IMR-90 (cell line): Measurements from ENCODE around the gene HIC2. TPM values are rescaled to one million over a fixed set of nuclear protein-coding genes. Genes with fewer than 3 reads are reported as not detected.
"Not testable (repeated sequence)": the region's sequence is repeated elsewhere in the genome, so short reads cannot be mapped to it uniquely, and the experiment has no call there.

Experiments used
- ATAC-seq: fragments of 200-7000 bp; cut with Tn5 transposase; 2 replicates; pipeline ENCODE4 v1.9.1; 2020; ENCODE audit warnings: low read depth, mild to moderate bottlenecking, moderate library complexity
- BruUV-seq: library from RNA; stranded (reverse); fragments of 400-500 nt; replicated peaks from 2 replicates; lab custom pipeline; 2021; lab: Mats Ljungman, UMichigan
- CTCF ChIA-PET: fragments of 300-600 bp; formaldehyde crosslinking; extraction: SDS; loops from one replicate; lab custom pipeline; 2021; ENCODE audit warnings: antibody characterized with exemption; lab: Yijun Ruan, JAX
- POLR2A ChIA-PET: fragments of 300-600 bp; sonication (Branson Sonifier 250); formaldehyde crosslinking; loops from one replicate; lab custom pipeline; 2022; ENCODE audit warnings: antibody characterized with exemption; ENCODE audit not compliant: unreplicated experiment; lab: Charles Lee
- DNase-seq: peaks from one replicate; pipeline ENCODE4 v3.0.0; 2013
- H2AFZ ChIP-seq: replicated peaks from 2 replicates; pipeline ENCODE3; 2013; ENCODE audit warnings: low read length, mild to moderate bottlenecking; ENCODE audit not compliant: poor library complexity
- H2AK5ac ChIP-seq: 2 replicates; pipeline ENCODE4 v1.6.1; 2013; ENCODE audit warnings: low read depth, low read length, inconsistent platforms
- H2AK9ac ChIP-seq: replicated peaks from 2 replicates; pipeline ENCODE3; 2013; ENCODE audit warnings: mild to moderate bottlenecking, low read depth, low read length, moderate library complexity; ENCODE audit not compliant: poor library complexity
- H2BK120ac ChIP-seq: 2 replicates; pipeline ENCODE4 v1.6.1; 2013; ENCODE audit warnings: low read depth, low read length, inconsistent platforms
- H2BK15ac ChIP-seq: 3 replicates; pipeline ENCODE4 v1.6.1; 2013; ENCODE audit warnings: low read depth, low read length, inconsistent platforms
- H2BK20ac ChIP-seq: 2 replicates; pipeline ENCODE4 v1.6.1; 2013; ENCODE audit warnings: low read depth, mild to moderate bottlenecking, inconsistent platforms, low read length, moderate library complexity
- H2BK5ac ChIP-seq: 2 replicates; pipeline ENCODE4 v1.6.1; 2013; ENCODE audit warnings: mild to moderate bottlenecking, low read depth, low read length, inconsistent platforms; ENCODE audit not compliant: poor library complexity, severe bottlenecking
- H3K14ac ChIP-seq: replicated peaks from 2 replicates; pipeline ENCODE4 v1.6.1; 2013; ENCODE audit warnings: low read depth, low read length, inconsistent platforms
- H3K18ac ChIP-seq: 2 replicates; pipeline ENCODE4 v1.6.1; 2013; ENCODE audit warnings: low read depth, low read length, control low read depth
- H3K23ac ChIP-seq: 2 replicates; pipeline ENCODE4 v1.6.1; 2013; ENCODE audit warnings: low read depth, low read length, inconsistent platforms
- H3K27ac ChIP-seq: 2 replicates; pipeline ENCODE4 v1.5.1; 2013; ENCODE audit warnings: mild to moderate bottlenecking, control low read depth, low read length; ENCODE audit not compliant: insufficient read depth
- H3K27me3 ChIP-seq: 2 replicates; pipeline ENCODE4 v1.6.1; 2013; ENCODE audit warnings: low read length; ENCODE audit not compliant: control insufficient read depth, insufficient read depth
- H3K36me3 ChIP-seq: 2 replicates; pipeline ENCODE4 v1.6.1; 2013; ENCODE audit warnings: low read length, mixed read lengths; ENCODE audit not compliant: control insufficient read depth, insufficient read depth
- H3K4ac ChIP-seq: 2 replicates; pipeline ENCODE4 v1.6.1; 2013; ENCODE audit warnings: low read depth, low read length, inconsistent platforms
- H3K4me1 ChIP-seq: 2 replicates; pipeline ENCODE4 v1.6.1; 2013; ENCODE audit warnings: low read length, mixed read lengths; ENCODE audit not compliant: control insufficient read depth, insufficient read depth
- H3K4me2 ChIP-seq: 2 replicates; pipeline ENCODE4 v1.6.1; 2013; ENCODE audit warnings: low read depth, mild to moderate bottlenecking, control low read depth, low read length, moderate library complexity
- H3K4me3 ChIP-seq: 2 replicates; pipeline ENCODE4 v1.5.1; 2013; ENCODE audit warnings: low read depth, mild to moderate bottlenecking, control low read depth, low read length, moderate library complexity; ENCODE audit not compliant: insufficient read depth
- H3K56ac ChIP-seq: 2 replicates; pipeline ENCODE4 v1.6.1; 2013; ENCODE audit warnings: low read length, inconsistent platforms; ENCODE audit not compliant: insufficient read depth; ENCODE audit errors: extremely low read depth
- H3K79me1 ChIP-seq, 2 experiments: 2 replicates each; pipeline ENCODE4 v1.6.1; 2013; ENCODE audit warnings: low read length in 2 of 2, inconsistent platforms in 1 of 2, low read depth in 1 of 2
- H3K9ac ChIP-seq: 2 replicates; pipeline ENCODE4 v1.6.1; 2013; ENCODE audit warnings: low read depth, low read length, control low read depth
- H3K9me1 ChIP-seq: 2 replicates; pipeline ENCODE4 v1.6.1; 2013; ENCODE audit warnings: low read length, inconsistent platforms; ENCODE audit not compliant: insufficient read depth
- H3K9me3 ChIP-seq: 2 replicates; pipeline ENCODE4 v1.6.1; 2013; ENCODE audit warnings: low read length; ENCODE audit not compliant: control insufficient read depth, insufficient read depth
- H4K20me1 ChIP-seq: 2 replicates; pipeline ENCODE4 v1.6.1; 2013; ENCODE audit warnings: low read length, inconsistent platforms; ENCODE audit not compliant: insufficient read depth
- H4K5ac ChIP-seq: 2 replicates; pipeline ENCODE4 v1.6.1; 2013; ENCODE audit warnings: mild to moderate bottlenecking, low read depth, low read length, control low read depth
- H4K8ac ChIP-seq, 2 experiments: 2 replicates each; pipeline ENCODE4 v1.6.1; 2013; ENCODE audit warnings: low read depth in 2 of 2, low read length in 2 of 2, control low read depth in 1 of 2, inconsistent platforms in 1 of 2
- H4K91ac ChIP-seq: 2 replicates; pipeline ENCODE4 v1.6.1; 2013; ENCODE audit warnings: low read depth, low read length, inconsistent platforms; ENCODE audit not compliant: insufficient read depth
- WGBS, 2 experiments: methylation state at CpG; one replicate each; pipeline versions ENCODE4 v1.1.5 to v1.1.7; 2013; ENCODE audit warnings: missing lambda C conversion rate in 2 of 2; ENCODE audit not compliant: insufficient read length in 1 of 2; ENCODE audit errors: extremely low coverage in 2 of 2; 5-methylcytosine and 5-hydroxymethylcytosine counted together
- dilution Hi-C: fragments of 300-500 bp; cut with HindIII; formaldehyde crosslinking; loops from one replicate; pipeline ENCODE4 v1.14.3; 2018; ENCODE audit warnings: low sequenced_read_pairs; ENCODE audit not compliant: unreplicated experiment
- in situ Hi-C: fragments of 300-500 bp; cut with MboI; formaldehyde crosslinking; loops from 3 replicates; pipeline ENCODE4 v1.14.3; 2019; ENCODE audit warnings: low sequenced_read_pairs, inconsistent platforms, mixed read lengths
- intact Hi-C: fragments of 100-400 bp; cut with micrococcal nuclease; formaldehyde crosslinking; loops from 2 replicates; pipeline ENCODE4 v1.10.0; 2022
- polyA plus RNA-seq, 3 experiments: library from polyadenylated mRNA; depleted of rRNA; stranded (reverse); fragments of >200 nt; gene quantifications; 2 replicates each; pipeline ENCODE4 v1.2.3, GENCODE V29; 2012; ENCODE audit warnings: low replicate concordance in 1 of 3
- total RNA-seq: library from RNA; depleted of rRNA; stranded (reverse); fragments of >200 nt; gene quantifications from 2 replicates; pipeline ENCODE4 v1.2.3, GENCODE V29; 2012

The HIC2 gene
- total and polyA plus RNA-seq, 2 of the 4 experiments (the other 2 are of a cell fraction), result 1.4 to 2.4 TPM

DNA sequence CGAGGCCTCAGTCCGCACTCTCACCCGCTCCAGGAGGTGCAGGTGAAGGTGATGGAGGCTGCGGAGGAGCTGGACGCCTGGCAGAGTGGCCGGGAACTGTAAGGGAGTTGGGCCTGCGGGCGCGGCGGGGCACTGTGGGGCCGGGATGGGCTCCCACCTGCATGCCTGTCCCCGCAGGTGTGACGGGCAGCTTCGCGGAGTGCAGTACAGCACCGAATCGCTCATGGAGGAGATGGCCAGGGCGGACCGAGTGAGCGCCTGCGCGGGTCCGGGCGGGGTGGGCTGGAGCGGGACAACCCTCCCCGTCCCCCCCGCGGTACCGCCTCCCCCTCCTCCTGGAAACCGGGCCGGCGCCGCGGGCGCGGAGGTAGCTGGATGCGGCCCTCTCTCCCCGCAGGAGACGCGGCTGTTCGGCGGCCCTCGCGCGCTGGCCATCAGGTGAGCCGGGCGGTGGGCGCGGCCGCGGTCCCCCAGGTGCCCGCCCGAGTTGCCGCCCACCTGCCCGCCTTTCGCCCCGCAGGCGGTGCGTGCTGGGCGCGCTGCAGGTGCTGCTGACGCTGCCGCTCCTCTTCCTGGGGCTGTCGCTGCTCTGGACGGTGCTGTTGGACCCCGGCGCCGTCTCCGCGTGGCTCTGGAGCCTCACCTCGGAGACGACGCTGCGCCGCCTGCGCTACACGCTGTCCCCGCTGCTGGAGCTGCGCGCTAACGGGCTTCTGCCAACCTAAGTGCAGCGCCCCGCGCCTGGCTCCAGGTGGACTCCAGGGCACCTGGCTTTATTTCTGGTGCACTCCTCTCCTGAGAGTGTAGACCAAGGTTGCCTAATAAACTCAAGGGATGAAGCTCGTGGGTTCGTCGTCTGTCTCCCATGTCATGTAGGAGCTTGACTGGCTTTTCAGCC, 52.2 kb downstream of the HIC2 start:
- H3K36me3 ChIP-seq, dilution Hi-C loops, H2BK5ac ChIP-seq, H3K9ac ChIP-seq, H3K9me1 ChIP-seq, H2BK120ac ChIP-seq, H2AK9ac ChIP-seq, H2AK5ac ChIP-seq, H4K5ac ChIP-seq, H4K91ac ChIP-seq, CTCF ChIA-PET, H3K9me3 ChIP-seq, H3K27ac ChIP-seq, H2AFZ ChIP-seq, H3K4me2 ChIP-seq, in situ Hi-C loops, H3K4me3 ChIP-seq, H3K18ac ChIP-seq, H2BK20ac ChIP-seq, BruUV-seq, DNase-seq, intact Hi-C loops, POLR2A ChIA-PET, H4K8ac ChIP-seq, H3K14ac ChIP-seq, ATAC-seq, H3K79me1 ChIP-seq, H4K20me1 ChIP-seq, H3K56ac ChIP-seq, H3K23ac ChIP-seq, H2BK15ac ChIP-seq, H3K4ac ChIP-seq, H3K27me3 ChIP-seq, H3K4me1 ChIP-seq: not testable (repeated sequence)
- no CpG with 5 or more reads among the region's 87 CpGs for WGBS, 2 experiments

DNA sequence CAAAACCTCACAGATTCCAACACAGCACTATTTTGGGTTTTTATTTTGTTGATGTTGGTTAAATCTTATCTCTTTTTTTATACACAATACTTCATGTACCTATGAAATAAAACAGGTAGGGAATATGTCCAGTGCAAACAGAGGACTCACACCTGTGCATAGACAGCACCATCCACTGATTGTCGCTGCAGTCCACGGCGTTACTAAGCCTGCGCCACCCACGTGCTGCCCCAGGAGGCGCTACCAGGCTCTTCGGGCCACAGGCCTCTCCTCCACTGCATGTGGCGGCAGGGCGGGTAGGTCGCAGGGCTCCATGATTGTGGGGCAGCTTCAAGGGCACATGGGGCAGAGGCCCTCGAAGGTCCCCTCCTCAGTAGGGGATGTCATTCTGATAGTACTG, 55.8 kb downstream of the HIC2 start:
- H3K9me3 ChIP-seq, H2BK5ac ChIP-seq, H2BK120ac ChIP-seq, POLR2A ChIA-PET, H3K27ac ChIP-seq, H3K18ac ChIP-seq, in situ Hi-C loops, H2BK20ac ChIP-seq, H3K79me1 ChIP-seq, H3K4me3 ChIP-seq, dilution Hi-C loops, H3K4me2 ChIP-seq, H4K91ac ChIP-seq, H3K23ac ChIP-seq, BruUV-seq, intact Hi-C loops, H3K14ac ChIP-seq, H3K27me3 ChIP-seq, H4K5ac ChIP-seq, H2AK5ac ChIP-seq, H4K8ac ChIP-seq, H2BK15ac ChIP-seq, H2AFZ ChIP-seq, H3K9ac ChIP-seq, H3K9me1 ChIP-seq, H2AK9ac ChIP-seq, H3K4ac ChIP-seq, CTCF ChIA-PET, H3K36me3 ChIP-seq, H4K20me1 ChIP-seq, H3K56ac ChIP-seq, ATAC-seq, DNase-seq, H3K4me1 ChIP-seq: not testable (repeated sequence)
- WGBS, 2 experiments, result no CpG with 5 or more reads among the region's 11 CpGs
